HFF-Myc (cell line): ENCODE data around the gene S100A4.
A peak's percentile ranks its signal among the peaks of the same experiment; 100 is the strongest.

Experiments
- DNase-seq: peaks from one replicate; pipeline ENCODE4 v3.0.0-alpha.2; 2011; ENCODE audit warnings: low read depth; ENCODE audit errors: extremely low read depth
- H3K4me3 ChIP-seq: replicated peaks from 2 replicates; pipeline ENCODE4 v1.5.1; 2011; ENCODE audit warnings: low read depth, mild to moderate bottlenecking, control low read depth, low read length
- TF ChIP-seq, protein P1 (sequence below): IDR thresholded peaks from 2 replicates; pipeline ENCODE4 v1.5.1; 2012; ENCODE audit warnings: mild to moderate bottlenecking, low read depth, low read length, control low read depth; ENCODE audit errors: missing control alignments

Gene S100A4

DNA sequence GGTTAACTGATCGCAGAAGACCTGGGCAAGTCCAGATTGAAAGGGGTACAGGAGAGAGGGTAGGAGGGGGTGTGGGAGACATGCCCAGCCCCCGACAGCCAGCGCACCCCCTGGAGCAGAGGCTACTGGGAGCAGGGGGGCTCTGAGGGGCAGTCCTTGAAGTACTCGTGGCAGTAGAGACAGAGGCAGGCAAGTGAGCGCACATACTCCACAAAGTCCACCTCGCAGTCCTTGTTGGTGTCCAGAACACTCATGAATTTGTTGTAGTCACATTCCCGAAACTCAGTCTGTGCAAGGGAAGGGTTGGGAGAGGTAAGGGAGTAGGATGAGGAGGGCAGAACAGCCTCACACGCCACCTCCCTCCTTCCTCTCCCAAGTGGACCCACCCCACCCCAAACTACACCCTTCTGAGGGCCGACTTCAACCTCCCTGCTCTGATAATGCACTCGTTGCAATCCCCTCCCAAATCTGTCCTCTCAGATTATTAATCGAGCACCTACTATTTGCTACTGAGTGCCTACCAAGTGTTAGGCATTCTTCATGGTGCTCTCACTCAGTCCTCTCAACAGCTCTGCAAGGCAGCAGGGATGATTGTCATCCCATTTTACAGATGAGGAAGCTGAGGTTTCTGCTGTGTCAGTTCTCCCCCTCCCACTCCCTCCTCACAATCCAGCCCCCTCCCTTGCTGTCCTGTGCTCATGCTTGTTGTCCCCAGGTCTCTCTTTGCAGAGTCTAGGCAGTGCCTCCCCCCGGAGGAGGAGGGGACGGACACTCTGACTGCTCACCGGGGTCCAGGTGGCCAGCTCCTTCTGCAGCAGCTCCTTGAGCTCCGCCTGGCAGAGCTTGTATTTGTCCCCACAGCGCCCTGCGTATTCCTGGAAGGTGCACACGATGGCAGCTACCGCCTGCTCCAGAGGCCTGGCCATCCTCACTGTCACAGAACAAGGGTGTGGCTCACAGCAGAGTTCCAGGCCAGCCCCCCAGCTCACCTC, 2.2 kb upstream of the S100A4 start:
- peak overlapping the region; percentile 75; the same call in 1 of the 2 replicates for H3K4me3 ChIP-seq
- DNase-seq: no peak
- TF ChIP-seq, protein P1, sequence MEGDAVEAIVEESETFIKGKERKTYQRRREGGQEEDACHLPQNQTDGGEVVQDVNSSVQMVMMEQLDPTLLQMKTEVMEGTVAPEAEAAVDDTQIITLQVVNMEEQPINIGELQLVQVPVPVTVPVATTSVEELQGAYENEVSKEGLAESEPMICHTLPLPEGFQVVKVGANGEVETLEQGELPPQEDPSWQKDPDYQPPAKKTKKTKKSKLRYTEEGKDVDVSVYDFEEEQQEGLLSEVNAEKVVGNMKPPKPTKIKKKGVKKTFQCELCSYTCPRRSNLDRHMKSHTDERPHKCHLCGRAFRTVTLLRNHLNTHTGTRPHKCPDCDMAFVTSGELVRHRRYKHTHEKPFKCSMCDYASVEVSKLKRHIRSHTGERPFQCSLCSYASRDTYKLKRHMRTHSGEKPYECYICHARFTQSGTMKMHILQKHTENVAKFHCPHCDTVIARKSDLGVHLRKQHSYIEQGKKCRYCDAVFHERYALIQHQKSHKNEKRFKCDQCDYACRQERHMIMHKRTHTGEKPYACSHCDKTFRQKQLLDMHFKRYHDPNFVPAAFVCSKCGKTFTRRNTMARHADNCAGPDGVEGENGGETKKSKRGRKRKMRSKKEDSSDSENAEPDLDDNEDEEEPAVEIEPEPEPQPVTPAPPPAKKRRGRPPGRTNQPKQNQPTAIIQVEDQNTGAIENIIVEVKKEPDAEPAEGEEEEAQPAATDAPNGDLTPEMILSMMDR: no peak

DNA sequence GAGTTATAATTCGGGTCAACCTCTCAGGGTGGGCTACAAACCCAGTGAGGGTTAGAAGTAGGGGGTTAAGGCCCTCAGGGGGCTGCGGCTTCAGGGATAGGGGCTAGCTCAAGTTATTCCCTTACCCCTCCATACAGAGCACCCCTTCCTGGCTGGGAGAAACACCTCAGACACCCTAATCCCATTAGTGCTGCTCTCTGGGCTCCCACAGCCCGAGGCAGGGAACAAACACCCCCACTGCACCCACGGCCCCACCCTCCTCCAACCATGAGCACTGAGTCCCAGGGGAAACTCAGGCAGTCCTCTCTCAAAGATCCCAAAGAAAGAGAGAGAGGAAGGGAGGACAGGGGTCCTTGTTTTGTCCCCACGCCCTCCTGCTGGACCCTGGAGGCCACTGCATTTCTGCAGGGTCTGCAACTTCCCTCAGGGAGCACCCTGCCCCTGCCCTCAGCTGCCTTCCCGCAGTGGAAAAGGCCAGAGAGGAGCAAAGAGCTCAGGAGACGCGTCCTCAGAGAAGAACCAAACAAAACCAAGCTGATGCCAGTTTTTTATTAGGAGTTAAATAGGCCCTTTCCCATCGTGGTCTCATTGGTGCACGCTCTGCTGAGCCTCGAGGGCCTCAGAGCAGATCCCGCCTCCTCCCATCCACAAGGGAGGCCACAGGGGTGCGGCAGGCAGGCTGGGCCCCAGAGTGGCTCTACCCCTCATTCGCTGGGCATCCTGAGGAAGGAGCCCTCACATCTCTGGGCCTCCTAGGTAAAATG, 1.4 kb upstream of the S100A4 start:
- TF ChIP-seq, protein P1: no peak
- no peak for DNase-seq
- H3K4me3 ChIP-seq: peak overlapping the region; percentile 75

DNA sequence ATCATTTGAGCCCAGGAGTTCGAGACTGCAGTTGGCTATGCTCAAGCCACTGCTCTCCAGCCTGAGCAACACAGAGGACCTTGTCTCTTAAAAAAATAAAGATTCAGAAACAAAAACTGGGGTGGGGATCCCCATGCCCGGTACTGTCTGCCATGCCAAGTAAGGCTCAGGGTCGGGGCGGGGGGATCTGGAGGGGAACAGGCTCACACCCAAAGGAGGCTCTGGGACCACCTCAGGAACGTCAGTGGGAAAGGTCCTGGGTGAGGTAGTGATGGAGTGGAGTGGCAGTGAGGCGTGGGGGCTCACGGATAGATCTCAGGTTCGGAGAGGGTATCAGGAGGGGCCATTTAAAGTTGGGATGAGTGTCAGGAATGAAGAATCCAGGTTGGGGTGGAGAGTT, 765 bp upstream of the S100A4 start:
- peak overlapping the region; percentile 75 for H3K4me3 ChIP-seq
- DNase-seq: no peak
- TF ChIP-seq, protein P1: no peak

GRCh38 chr1:153544453-153545066, 1.0 kb downstream of the S100A4 start:
- TF ChIP-seq, protein P1: no peak
- H3K4me3 ChIP-seq: peak overlapping the region; percentile 75

DNA sequence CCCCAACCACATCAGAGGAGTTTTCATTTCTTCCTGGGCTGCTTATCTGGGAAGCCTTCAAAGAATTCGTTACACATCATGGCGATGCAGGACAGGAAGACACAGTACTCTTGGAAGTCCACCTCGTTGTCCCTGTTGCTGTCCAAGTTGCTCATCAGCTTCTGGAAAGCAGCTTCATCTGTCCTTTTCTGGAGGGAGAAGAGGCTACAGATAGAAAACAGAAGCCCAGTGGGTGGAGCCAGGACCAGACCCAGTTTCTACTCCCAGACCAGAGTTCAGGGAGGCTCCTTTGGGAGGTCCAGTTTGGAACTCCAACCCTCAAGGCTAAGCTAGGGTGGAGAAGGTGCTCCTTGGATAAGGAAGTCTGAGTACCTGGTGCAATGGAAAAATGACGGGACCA, 1.9 kb downstream of the S100A4 start:
- DNase-seq: no peak
- peak overlapping the region; percentile 75 for H3K4me3 ChIP-seq
- TF ChIP-seq, protein P1: no peak

More at GRCh38 chr1:153544453-153545066, 1.0 kb downstream of the S100A4 start:
- DNase-seq: no peak

DNA sequence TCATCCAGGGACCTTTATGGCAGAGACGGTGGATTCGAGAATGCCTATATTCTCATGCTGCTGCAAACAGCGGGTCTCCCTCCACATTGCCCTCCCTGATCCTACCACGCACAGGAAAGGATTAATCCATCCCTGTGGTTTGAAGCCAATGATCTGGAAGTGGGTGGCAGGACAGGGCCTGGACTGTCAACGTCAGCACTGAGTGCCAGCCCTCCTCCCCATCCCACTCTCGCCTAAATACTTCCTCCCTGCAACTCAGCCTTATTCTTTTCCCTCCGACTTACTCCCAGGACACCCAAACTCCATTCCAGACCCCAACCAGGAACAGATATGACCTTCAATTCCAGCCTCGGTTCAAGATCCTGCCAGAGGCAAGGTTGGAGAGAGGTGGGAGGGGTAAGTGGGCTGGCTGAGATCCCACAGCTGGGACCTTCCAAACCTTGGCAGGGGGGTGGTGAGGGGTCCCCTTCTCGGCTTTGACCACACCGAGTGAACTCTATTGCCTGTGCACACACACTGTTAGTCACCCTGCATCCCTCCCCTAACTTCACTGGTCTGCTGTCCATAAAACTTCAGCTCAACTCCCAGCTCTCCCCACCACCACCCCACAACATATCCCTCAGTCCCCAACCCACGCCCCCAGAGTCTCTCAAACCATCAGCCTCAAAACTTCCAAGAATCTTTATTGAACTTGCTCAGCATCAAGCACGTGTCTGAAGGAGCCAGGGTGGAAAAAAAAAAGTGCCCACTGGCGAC, 2.5 kb downstream of the S100A4 start:
- H3K4me3 ChIP-seq: peak overlapping the region; percentile 75
- DNase-seq: no peak
- TF ChIP-seq, protein P1: no peak
